ENCODE data around the gene C12orf75.
"Not testable (repeated sequence)": the region's sequence is repeated elsewhere in the genome, so short reads cannot be mapped to it uniquely, and the experiment has no call there.

C12orf75 gene

GRCh38 chr12:105337391-105337790 lies 6.9 kb downstream of the C12orf75 start:
- no peak for DNase-seq

- DNase-seq: no peak
Measured at GRCh38 chr12:105338966-105339365, 8.5 kb downstream of the C12orf75 start.

GRCh38 chr12:105341010-105341409 lies 10.5 kb downstream of the C12orf75 start:
- no peak for DNase-seq

GRCh38 chr12:105341620-105342019 lies 11.1 kb downstream of the C12orf75 start:
- not testable (repeated sequence) for DNase-seq

GRCh38 chr12:105342464-105342863 lies 12.0 kb downstream of the C12orf75 start:
- no peak for DNase-seq

- DNase-seq: no peak
Measured at GRCh38 chr12:105343836-105344235, 13.3 kb downstream of the C12orf75 start.

GRCh38 chr12:105347499-105347898 lies 17.0 kb downstream of the C12orf75 start:
- DNase-seq: no peak

GRCh38 chr12:105348142-105348541 lies 17.7 kb downstream of the C12orf75 start:
- DNase-seq: no peak

- no peak for DNase-seq
Measured at GRCh38 chr12:105348561-105348960, 18.1 kb downstream of the C12orf75 start.

GRCh38 chr12:105349138-105349537 lies 18.6 kb downstream of the C12orf75 start:
- DNase-seq: no peak

GRCh38 chr12:105351523-105351922 lies 21.0 kb downstream of the C12orf75 start:
- no peak for DNase-seq

- no peak for DNase-seq
Measured at GRCh38 chr12:105352052-105352451, 21.6 kb downstream of the C12orf75 start.

GRCh38 chr12:105352940-105353635 lies 22.6 kb downstream of the C12orf75 start:
- no peak for DNase-seq

GRCh38 chr12:105355752-105356151 lies 25.3 kb downstream of the C12orf75 start:
- DNase-seq: no peak

- DNase-seq: no peak
Measured at GRCh38 chr12:105357162-105357691, 26.7 kb downstream of the C12orf75 start.

- no peak for DNase-seq
Measured at GRCh38 chr12:105358789-105359188, 28.3 kb downstream of the C12orf75 start.

- DNase-seq: no peak
Measured at GRCh38 chr12:105359856-105360255, 29.4 kb downstream of the C12orf75 start.

- no peak for DNase-seq
Measured at GRCh38 chr12:105363890-105364289, 33.4 kb downstream of the C12orf75 start.

GRCh38 chr12:105365231-105365630 lies 34.7 kb downstream of the C12orf75 start:
- no peak for DNase-seq

GRCh38 chr12:105368047-105368646 lies 37.7 kb downstream of the C12orf75 start:
- no peak for DNase-seq

- no peak for DNase-seq
Measured at GRCh38 chr12:105369014-105369413, 38.5 kb downstream of the C12orf75 start.

- no peak for DNase-seq
Measured at GRCh38 chr12:105374303-105374702, 43.8 kb downstream of the C12orf75 start.

GRCh38 chr12:105377077-105377476 lies 46.6 kb downstream of the C12orf75 start:
- no peak for DNase-seq

GRCh38 chr12:105378911-105379310 lies 48.4 kb downstream of the C12orf75 start:
- no peak for DNase-seq
